CD4-positive, alpha-beta T cell treated with Interleukin-15 for 1 hour (primary cell): ENCODE measurements around the gene CFHR2.
"Not testable (repeated sequence)": the region's sequence is repeated elsewhere in the genome, so short reads cannot be mapped to it uniquely, and the experiment has no call there.

Source experiments
- DNase-seq: peaks from one replicate; pipeline ENCODE4 v3.0.0-alpha.2; 2020

The CFHR2 gene

GRCh38 chr1:196943568-196943967, at the start of gene CFHR2:
CFHR2 (plus strand) TSS chr1:196943738; CDS start chr1:196943881, 143 bp downstream.
- DNase-seq, result not testable (repeated sequence)

- no peak for DNase-seq
Observed at GRCh38 chr1:196896355-196896754, 47.2 kb upstream of the CFHR2 start.

GRCh38 chr1:196897158-196897828, 46.2 kb upstream of the CFHR2 start:
- no peak for DNase-seq

DNA sequence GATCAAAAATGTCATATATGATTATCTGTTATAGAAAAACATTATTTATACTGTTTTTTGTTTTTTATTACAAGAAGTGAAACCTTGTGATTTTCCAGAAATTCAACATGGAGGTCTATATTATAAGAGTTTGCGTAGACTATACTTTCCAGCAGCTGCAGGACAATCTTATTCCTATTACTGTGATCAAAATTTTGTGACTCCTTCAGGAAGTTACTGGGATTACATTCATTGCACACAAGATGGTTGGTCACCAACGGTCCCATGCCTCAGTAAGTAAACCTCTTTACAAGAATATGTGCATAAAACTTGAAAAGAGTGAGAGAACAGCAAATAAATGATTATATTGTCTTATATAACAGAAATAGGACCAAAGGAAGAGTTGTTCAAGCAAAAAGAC, 41.2 kb upstream of the CFHR2 start:
- no peak for DNase-seq

DNA sequence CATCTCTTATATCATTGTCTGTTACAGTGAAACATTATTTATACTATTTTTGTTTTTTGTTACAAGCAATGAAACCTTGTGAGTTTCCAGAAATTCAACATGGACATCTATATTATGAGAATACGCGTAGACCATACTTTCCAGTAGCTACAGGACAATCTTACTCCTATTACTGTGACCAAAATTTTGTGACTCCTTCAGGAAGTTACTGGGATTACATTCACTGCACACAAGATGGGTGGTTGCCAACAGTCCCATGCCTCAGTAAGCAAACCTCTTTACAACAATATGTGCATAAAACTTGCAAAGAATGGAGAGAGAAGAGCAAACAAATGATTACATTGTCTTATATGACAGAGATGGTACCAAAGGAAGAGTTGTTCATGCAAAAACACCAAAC, 33.3 kb upstream of the CFHR2 start:
- no peak for DNase-seq

- not testable (repeated sequence) for DNase-seq
Observed at GRCh38 chr1:196912283-196912682, 31.3 kb upstream of the CFHR2 start.

DNA sequence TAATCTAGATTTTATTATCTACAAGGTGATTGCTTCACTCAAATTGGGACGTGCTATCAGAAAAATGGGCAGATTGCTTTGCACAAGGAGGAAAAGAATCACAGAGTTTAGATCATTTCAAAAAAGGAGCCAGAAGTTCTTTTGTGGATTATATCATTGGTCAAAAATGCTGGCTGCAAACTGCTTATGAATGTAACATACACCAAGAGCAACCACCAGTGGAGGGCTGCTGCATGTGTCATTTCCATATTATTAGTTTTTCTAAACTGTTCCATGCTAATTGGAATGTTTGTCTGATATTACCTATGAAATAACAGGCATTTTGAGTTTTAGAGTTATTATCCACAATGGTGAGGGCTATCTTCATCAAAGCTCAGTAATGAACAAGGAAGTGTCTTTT, 16.7 kb upstream of the CFHR2 start:
- DNase-seq, result not testable (repeated sequence)

DNA sequence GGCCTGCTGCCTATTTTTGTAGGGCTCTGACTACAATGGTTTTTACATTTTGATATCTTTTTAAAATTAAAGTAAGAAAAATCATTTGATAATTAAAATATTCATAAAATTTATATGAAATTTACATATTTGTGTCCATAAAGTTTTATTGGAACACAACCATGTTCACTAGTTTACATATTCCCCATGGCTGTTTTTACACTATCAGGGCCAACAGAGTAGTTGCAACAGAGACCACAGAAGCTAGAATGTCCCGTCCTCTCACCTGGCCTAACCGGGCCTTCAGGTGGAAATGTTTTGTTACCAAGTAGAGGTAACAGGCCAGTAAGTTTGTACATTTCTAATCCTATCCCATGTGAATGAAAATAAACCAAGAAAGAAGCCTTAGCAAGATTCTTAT, 10.7 kb upstream of the CFHR2 start:
- not testable (repeated sequence) for DNase-seq

DNA sequence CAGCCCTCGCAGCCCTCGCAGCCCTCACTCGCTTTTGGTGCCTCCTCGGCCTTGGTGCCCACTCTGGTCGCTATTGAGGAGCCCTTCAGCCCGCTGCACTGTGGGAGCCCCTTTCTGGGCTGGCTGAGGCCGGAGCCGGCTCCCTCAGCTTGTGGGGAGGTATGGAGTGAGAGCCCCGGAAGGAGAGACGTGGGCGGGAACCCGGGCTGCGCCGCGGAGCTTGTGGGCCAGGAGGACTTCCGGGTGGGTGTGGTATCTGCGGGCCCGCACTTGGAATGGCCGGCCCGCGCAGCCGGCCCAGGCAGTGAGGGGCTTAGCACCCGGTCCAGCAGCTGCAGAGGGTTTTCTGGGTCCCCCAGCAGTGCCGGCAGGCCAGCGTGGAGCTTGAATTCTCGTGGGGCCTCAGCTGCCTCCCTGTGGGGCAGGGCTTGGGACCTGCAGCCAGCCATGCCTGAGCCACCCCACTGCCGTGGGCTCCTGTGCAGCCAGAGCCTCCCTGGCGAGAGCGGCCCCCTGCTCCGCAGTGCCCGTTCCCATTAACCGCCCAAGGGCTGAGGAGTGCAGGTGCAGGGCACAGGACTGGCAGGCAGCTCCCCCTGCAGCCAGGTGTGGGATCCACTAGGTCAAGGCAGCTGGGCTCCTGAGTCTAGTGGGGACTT, 9.9 kb upstream of the CFHR2 start:
- DNase-seq, result no peak

- DNase-seq, result not testable (repeated sequence)
Observed at GRCh38 chr1:196941474-196941873, 2.1 kb upstream of the CFHR2 start.

DNA sequence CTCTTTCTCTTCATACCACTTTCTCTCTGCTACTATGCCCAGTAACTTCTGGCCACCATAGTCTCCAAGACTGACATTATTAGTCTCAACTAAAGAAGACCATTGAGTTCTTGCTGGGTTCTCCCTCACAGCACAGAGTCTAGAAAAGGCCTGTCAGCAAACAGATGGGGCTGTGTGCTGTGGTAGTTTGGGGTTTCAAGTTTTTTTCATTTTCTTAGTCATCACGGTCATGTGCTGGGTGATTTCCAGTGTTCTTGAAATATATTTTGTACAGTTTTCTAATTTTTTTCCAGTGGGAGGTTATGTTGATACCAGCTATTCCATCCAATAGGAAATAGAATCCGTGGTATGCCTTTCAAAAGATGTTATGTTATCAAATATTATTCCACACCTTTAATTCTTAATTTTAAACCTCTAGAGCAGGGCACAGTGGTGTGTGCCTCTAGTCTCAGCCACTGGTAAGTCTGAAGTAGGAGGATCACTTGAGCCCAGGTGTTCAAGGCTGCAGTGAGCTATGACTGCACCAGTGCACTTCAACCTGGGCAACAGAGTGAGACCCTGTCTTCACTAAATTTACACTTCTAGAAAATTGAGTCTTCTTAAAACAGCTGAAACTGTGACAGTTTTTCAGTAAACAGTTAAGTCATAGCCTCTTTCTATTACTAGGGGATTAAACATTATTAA, 8.3 kb downstream of the CFHR2 start:
- no peak for DNase-seq

GRCh38 chr1:196954778-196955177, 11.2 kb downstream of the CFHR2 start:
- DNase-seq, result no peak

DNA sequence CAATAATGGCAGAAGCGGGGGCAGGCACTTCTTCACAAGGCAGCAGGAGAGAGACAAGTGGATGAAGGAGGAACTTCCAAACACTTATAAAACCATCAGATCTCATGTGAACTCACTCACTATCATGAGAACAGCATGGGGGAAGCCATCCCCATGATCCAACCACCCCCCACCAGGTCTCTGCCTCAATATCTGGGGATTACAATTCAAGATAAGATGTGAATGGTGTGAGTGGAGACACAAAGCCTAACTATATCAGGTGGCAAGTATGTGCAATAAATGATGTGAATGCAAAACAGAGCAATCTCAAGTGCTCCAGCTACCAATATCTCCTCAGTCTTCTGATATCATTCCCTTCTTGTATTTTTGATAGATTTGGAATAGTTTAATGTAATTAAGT, 12.4 kb downstream of the CFHR2 start:
- no peak for DNase-seq

GRCh38 chr1:196960854-196961253, 17.3 kb downstream of the CFHR2 start:
- no peak for DNase-seq

DNA sequence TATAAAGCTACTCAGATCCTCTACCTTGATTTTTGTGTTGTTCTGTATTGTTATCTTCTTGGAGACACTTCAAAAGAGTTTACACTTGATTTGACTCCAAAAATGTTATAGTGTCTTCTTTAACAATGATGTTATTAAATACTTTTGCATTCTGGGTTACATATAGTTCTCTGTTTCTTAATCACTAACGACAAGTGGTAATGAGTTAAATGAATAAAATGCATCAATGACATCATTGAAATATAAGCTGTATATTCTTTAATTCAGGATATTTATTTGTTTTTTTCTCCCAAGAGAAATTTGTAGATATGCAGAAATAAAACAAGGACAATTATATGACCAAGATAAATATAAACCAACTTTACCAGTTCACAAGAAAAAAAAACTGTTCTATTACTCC, 26.6 kb downstream of the CFHR2 start:
- DNase-seq, result no peak

- DNase-seq, result no peak
Observed at GRCh38 chr1:196976278-196976677, 32.7 kb downstream of the CFHR2 start.

- DNase-seq, result no peak
Observed at GRCh38 chr1:196977278-196977677, 33.7 kb downstream of the CFHR2 start, which contains the start of gene CFHR5. CFHR5 (plus strand) TSS chr1:196977556; CDS start chr1:196977665, 109 bp downstream.

DNA sequence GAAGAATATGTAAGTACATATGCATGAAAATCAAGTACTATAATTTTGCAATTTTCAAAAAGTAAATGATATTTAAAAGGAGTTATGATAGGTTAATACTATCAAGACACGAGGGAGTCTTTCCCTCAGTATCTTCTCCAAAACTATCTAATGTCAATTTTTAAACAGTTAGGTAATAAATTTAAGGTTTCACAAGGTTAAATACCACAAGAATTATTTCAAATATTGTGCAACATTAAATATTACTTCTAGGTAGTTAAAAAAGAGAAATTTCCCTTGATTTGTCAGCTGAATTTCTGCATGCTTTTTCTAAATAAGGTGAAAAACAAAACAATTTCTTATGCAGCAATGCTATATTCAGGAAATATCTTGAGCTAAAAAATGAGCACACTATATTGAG, 37.3 kb downstream of the CFHR2 start:
- DNase-seq, result no peak

DNA sequence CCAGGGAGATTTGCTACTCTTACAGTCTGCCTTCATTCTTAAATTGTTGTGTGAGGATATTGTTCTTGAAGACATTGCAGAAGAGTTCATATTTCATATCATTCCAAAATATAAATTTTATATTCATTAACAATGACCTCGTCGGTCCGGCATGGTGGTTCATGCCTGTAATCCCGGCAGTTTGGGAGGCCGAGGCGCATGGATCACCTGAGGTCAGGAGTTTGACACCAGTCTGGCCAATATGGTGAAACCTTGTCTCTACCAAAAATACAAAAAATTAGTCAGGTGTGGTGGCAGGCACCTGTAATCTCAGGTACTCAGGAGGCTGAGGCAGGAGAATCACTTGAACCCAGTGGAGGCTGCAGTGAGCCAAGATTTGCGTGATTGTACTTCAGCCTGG, 38.7 kb downstream of the CFHR2 start:
- DNase-seq, result not testable (repeated sequence)

DNA sequence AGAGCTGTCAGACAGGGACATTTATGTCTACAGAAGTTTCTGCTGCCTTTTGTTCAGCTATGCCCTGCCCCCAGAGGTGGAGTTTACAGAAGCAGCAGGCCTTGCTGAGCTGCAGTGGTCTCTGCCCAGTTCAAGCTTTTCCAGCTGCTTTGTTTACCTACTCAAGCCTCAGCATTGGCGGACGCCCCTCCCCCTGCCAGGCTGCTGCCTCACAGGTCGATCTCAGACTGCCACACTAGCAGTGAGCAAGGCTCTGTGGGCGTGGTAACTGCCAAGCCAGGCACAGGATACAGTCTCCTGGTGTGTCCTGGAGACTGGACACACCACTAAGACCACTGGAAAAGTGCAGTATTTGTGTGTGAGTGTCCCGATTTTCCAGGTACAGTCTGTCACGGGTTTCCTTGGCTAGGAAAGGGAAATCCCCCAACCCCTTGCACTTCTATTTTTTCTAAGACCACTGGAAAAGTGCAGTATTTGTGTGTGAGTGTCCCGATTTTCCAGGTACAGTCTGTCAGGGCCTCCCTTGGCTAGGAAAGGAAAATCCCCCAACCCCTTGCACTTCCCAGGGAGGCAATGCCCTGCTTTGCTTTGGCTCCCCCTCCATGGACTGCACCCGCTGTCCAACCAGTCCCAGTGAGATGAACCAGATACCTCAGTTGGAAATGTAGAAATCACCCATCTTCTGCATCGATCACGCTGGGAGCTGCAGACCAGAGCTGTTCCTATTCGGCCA, 48.5 kb downstream of the CFHR2 start:
- not testable (repeated sequence) for DNase-seq

DNA sequence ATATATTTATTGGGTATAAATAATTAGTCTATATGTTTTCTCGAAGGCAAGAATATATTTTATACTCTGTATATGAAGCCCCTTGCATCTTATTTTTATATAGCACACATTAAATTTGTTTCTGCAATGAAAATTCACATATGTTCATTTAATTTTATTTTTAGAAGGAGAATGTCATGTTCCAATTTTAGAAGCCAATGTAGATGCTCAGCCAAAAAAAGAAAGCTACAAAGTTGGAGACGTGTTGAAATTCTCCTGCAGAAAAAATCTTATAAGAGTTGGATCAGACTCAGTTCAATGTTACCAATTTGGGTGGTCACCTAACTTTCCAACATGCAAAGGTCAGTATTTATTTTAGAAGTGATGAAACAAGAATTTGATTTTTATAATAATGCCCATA, 50.4 kb downstream of the CFHR2 start:
- DNase-seq, result no peak

DNA sequence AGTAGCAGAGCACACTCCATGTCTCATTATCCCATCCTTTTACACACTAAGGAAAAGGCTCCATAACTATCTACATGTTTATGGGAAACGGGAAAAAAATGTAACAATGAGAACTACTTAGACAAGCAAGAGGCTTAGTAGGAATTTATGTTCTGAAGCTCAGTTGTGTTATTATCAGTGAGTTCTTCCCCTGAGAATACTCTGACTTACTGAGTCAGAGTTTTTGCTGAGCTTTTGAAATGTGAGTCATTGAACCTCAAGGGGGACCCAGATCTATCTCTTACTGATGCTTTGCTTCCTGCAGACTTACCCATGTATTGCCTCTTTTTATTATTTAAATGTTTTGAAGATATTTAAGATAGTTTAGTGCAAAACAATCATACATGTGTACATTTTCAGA, 53.9 kb downstream of the CFHR2 start:
- DNase-seq, result no peak

DNA sequence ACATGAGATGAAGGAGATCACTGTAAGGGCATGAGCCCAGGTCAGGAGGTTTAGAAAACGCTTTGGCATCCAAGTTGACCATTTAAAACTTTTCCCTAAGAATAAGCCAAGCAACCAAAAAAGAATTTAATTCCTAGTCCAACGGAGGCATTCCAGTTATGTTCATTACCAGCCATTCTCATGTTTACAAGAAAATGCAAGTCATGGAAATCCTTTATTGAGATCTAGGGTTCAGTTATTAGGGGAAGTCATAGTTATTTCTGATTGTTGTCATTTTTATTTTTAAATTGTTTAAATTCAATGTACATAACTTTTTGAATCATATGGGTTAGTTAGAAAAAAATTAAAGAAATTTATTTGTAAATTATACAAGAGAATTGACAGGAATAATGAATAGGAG, 58.3 kb downstream of the CFHR2 start:
- no peak for DNase-seq
